Head of caudate nucleus (tissue), 42 donors: ENCODE results near the gene ARL13A.
A peak's percentile ranks its signal among the peaks of the same experiment; 100 is the strongest.

Source experiments
- DNase-seq, 42 donors: peaks; one replicate each; pipeline versions ENCODE4 v3.0.0 to v3.0.0-alpha.2; 2020 to 2021; ENCODE audit warnings: mixed read lengths in 7 of 42
- intact Hi-C: fragments of 100-400 bp; cut with DNase I; formaldehyde crosslinking; loops from one replicate; pipeline ENCODE4 v1.15.0; 2022

Gene ARL13A

DNA sequence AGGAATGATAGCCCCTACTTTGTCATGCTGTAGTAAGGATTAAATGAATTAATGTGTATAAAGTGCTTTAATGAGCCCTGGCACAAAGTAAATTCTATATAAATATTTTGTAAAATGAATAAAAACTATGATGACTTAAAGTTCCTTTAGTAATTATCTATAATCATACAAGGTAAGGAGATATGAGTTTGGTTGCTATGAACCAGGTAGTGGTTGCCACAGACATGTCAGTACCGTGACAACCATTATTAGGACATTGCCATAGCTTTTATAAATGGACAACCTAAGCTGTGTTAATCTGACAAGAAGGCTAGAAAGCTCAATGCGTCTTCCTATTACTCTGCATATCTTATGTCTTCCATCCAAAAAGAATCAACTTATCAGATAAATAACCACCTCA lies at the start of gene ARL13A:
Gene ARL13A, plus strand, starts transcription at position 301 of the 400 bp plus-strand sequence. CDS start 3,982 bp downstream, outside the sequence.
- DNase-seq: no peak
- intact Hi-C loops: no loop called here

DNA sequence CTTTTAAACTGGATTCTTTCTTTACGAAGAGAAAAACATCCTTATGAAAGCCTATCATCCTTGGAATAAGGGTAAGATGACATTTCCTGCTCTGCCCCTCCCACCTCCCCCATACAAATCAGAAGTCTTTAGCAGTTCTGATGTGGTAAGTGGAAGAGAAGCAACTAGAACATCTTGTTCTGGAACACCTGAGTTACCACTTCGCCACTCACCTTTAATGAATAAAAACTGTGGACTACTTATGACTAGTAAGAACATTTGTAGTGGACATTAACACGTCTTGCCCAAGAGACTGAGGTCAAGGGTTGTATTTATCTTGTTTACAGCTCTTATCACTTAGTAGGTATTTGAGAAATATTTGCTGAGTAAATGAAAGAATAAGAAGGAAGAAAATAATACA lies 45.1 kb upstream of the ARL13A start:
- intact Hi-C loops: no loop called here
- no peak for DNase-seq

DNA sequence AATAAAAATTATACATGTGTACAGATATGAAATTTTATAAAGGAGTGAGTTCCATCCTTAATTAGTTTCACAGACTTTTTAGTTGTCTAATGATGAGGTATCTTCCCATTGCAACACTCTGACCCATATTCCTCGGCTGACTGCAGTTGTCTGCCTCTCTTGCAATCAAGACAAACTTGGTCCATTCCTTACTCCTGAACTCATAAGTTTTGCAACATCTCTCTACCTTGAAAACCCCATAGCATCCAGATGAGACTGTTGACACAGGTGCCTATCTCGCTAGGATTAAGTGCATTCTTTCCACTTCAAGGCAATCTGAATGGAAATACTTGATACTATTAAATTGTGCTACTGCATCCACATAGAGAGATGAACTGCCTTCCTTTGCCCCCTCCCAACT lies 43.1 kb upstream of the ARL13A start:
- intact Hi-C loops: no loop called here
- no peak for DNase-seq

DNA sequence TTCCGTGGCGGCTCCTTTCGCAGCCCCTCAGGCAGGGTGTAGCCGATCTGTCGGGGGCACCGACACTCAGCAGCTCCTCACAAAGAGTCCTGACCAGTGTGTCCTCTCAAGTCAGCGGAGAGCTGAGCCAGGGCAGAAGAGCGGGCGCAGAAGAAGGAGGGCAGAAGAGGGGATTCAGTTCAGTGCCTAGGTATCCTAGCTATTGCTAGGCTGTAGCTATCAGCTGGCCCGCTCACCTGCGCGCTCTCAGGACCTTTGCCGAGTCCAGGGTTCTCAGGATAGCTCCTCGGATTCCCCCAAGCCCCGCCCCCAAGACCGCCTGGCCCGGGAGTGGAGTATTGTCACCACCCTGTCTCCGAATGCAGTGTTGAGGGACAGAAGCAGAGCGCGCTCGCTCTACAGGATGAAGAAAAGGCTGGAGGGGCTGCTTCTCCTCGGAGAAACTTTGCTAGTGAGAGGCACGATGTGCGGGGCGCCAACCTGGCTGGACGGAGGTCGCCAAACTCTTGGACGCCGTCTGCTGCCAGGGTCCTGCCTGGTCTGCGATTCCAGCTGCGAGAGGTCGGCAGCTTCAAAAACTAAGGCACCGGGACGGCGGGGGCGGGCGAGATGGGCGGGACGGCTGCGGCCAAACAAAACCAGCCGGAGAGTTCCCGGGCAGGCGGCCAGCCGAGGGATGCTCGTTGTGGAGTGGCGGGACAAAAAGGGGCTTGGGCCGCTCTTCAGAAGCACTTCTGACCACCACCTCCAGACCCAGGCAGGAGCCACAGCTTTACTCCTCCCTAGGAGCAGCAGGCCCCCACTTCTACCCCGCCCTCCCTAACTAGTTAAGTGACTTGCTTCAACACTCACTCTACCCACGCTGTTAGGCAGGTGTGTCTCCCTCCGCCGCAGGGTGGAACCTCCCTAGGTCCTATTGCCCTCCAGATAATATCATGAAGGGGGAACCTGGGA lies 40.6 kb upstream of the ARL13A start, which contains the start of gene XKRX:
Gene XKRX, minus strand, starts transcription at position 258 of the 954 bp plus-strand sequence. CDS start 613 bp downstream, outside the sequence.
- intact Hi-C loops: no loop called here
- peak in 40 of 42 donors; percentile 4 to 76 (median 45) for DNase-seq

DNA sequence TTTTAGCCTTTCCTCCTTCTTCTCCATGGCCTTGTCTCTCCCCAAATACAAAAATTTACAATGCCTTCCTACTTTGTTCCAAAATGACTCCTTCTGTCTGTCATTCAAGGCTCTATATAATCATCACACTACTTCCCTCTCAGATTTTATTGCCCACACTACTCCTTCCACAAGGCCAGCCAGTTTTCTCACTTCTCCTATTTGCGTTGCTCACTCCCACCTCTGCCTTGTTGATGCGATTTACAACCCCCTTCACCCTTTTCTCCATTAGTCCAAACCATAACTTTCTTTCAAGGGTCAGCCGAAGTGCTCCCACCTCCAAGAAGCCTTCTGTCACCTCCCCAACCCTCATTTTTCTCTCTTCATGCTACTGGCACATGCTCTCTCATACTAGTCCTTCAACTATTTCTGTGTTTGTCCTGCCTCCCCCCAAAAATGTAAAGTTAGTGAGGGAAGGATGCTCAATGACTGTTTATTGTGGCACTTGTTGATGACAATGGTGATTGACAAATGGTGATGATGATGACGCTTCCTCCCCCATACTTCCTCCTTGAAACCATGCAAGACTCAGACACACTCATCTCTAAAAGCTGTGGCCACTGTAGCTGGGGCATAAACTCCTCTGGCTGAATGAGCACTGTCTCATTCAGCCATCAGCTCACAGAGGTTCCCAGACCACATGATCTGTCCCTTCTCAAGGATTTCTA lies 38.1 kb upstream of the ARL13A start:
- DNase-seq: no peak
- intact Hi-C loops: no loop called here

DNA sequence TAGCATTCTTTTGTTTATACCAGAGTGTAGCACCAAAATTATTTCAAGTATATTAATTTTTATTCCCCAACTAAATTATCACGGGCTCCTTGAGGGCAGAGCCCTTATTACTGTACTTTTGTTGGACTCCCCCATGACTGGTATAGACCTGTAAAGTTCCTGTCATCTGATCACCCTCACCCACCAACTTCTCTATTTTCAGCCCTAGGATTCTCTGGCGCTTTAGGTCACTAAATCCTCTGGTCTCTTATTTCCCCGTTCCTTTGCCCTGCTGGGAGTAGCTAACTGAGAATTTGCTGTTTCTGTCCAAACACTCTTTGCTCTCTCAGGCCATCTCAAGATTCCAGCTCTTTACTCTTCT lies 37.6 kb upstream of the ARL13A start:
- intact Hi-C loops: no loop called here
- DNase-seq: no peak

DNA sequence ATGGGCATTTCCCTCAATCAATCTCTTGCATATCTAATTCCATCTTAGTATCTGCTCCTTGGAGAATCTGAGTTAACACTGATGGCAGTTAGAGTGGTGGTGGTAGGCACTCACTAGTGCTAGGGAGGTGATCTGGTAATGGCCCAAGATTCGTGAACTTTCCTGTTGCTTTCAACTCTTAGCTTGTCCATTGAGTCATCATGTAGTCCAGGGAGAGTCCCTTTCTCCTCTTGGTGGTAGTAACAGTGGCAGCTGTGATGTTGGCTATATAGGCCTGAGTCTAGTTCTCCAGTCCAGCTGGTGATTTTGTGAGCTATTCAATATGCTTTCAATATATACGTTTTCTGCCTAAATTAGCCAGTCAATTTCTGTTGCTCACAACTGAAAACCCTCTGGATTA lies 33.7 kb upstream of the ARL13A start:
- no peak for DNase-seq
- intact Hi-C loops: no loop called here

DNA sequence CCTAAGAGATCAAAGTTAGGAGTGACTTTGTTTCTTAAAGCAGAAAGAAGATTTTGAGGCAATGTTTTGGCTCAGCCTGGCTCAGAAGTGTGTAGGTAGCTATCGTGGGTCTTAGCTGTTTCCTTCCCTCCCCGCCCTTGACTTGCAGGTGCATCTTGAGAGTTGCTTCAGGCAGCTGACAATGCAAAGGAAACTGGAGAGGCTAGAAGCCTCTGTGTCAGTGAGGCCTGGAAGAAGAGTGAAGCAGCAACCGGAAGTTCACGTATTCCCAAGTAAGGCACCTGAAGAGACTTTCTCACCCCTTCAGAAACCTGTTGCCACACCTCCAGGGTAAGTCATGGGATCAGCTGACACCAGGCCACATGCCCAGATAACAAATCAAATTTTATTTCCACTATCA lies 30.2 kb upstream of the ARL13A start:
- intact Hi-C loops: no loop called here
- peak in 4 of 42 donors; percentile 4 to 36 (median 18) for DNase-seq

DNA sequence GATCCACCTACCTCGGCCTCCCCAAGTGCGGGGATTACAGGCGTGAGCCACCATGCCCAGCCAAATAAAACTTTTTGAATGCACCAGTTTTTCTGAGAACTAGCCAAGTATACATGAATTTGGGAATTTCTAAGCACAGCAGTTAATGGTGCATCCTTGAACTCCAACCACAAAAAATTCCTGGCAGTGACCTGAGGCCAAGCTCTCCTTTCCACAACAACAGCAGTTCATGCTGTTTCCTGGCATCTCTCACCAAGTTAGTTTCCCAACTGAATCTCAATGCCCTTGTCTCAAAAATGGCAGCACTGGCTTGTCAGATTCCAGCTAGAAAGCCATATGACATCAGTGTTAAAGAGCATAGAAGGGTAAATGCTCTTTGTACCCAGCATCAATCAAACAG lies 24.9 kb upstream of the ARL13A start:
- intact Hi-C loops: no loop called here

DNA sequence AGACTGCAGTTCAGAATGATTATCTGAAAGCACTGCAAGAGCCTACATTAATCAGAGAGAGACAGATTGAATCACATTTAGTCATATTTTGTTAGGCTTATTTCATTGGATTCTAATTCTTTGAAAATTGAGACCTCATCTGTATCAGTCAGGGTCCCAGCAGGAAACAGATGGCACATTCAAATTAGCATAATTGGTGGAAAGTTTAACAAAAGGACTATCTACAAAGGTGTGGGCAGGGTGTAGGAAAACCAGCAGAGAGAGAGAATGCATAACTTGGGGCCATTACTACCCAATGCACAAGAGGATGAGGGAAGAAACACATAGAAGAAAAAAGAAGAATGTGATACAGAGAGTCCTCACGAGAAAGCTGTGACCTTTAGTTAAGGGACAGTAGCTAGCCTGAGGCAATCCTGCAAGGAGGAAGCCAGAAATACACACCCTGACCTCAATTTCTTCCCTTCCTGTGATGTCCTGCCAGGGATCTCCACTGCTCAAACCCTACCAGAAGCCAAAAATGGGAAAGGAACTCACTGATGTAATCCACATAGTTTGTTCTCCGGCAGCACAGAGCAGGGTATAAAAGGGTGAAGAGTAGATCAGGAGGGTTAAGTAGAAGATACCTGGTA lies 23.1 kb upstream of the ARL13A start:
- intact Hi-C loops: no loop called here
- no peak for DNase-seq

More for the DNA sequence above, 24.9 kb upstream of the ARL13A start:
- no peak for DNase-seq

DNA sequence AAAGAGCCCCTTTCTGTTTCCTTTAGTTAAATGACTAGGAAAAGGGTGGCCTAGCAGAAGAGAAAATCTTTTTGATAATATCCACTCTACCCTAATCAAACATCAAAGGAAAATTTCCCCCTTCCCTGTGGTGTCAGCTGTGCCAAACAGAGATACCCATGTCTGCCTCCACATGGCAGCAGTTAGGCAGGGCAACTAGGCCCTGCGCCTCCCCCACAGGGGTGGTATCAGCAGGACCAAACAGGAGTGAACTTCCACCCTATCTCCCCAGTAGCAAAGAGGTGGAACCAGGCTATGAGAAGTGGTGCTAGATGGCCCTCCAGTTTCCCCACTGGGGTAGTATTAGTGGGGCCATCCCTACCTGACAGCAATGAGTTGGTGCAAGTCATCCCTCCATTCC lies 21.0 kb upstream of the ARL13A start:
- no peak for DNase-seq
- intact Hi-C loops: no loop called here

DNA sequence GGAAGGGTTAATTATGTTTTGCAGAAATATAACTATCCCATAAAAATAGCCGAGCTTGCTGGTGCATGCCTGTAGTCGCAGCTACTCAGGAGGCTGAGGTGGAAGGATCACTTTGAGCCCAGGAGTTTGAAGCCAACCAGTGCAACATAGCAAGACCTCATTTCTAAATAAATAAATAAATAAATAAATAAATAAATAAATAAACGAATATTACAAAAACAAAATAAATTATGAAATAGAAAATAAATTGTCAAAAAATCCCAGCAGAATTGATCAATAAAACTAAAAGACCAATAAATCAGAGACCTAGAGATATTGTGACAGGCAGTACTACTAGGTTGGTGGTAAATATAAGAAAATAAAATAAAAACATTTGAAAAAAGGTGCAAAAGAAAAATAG lies 6.7 kb upstream of the ARL13A start:
- no peak for DNase-seq
- intact Hi-C loops: no loop called here

DNA sequence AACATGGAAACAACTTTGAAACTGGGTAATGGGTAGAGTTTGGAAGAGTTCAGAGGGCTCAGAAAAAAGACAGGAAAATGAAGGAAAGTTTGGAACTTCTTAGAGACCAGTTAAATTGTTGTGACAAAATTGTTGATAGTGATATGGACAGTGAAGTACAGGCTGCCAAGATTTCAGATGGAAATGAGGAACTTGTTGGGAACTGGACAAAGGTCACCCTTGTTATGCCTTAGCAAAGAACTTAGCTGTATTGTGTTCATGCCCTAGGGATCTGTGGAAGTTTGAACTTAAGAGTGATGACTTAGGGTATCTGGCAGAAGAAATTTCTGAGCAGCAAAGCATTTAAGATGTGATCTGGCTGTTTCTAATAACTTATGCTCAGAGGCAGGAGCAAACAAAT lies 5.1 kb upstream of the ARL13A start:
- intact Hi-C loops: no loop called here

DNA sequence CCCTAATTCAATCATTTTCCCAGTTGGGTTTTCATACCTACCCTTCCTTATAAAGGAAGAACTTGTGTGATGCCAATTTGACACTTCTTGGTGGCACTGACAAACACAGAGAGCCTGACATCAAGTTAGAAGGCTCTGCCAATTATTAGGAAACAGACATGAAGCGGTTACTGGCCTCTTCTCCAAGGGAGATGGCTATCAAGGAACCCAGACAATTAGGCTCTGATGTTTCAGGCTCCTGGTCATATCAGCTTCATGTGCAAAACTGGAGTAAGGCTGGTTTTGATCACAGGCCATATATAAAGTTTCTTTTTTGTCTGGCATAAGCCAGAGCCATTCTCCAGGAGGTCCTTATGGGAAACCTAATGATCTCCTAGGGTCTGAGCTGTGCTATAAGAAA lies 428 bp downstream of the ARL13A start:
- no peak for DNase-seq
- intact Hi-C loops: no loop called here

More for the DNA sequence above, 5.1 kb upstream of the ARL13A start:
- DNase-seq: no peak

DNA sequence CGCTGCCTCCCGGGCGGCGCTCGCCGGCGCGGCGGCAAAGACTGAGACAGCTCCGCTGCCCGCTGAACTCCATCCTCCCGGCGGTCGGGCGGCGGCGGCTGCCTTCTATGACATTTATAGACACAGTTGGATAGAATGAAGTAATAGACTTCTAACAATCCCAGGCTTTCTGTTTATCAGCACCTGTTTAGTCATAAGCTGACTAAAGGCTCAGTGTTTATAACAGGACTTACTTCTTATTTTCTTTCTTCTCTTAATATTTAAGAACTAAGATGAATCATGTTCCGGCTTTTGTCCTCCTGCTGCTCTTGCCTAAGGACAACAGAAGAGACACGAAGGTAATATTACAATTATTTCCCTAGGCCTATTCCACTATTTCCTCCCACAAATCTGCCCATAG lies 3.9 kb downstream of the ARL13A start:
- no peak for DNase-seq
- intact Hi-C loops: no loop called here

DNA sequence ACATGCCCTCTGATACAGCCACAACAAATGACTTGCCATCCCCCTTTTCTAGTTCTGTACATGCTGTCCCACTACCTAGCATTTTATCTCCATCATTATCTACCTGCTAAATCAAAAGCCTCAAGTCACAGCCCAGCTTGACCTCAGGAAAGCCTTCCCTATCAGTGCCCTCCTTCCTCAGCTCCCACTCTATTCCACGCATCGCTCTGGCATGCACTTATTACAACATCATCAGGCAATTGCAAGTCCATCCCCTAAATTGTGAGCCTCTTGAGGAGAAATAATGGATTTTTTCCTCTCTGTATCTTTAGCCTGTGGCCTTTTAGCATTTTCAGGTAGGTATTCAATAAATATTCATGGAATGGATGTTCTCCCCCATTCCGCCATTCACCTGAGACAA lies 5.7 kb downstream of the ARL13A start:
- no peak for DNase-seq
- intact Hi-C loops: no loop called here

DNA sequence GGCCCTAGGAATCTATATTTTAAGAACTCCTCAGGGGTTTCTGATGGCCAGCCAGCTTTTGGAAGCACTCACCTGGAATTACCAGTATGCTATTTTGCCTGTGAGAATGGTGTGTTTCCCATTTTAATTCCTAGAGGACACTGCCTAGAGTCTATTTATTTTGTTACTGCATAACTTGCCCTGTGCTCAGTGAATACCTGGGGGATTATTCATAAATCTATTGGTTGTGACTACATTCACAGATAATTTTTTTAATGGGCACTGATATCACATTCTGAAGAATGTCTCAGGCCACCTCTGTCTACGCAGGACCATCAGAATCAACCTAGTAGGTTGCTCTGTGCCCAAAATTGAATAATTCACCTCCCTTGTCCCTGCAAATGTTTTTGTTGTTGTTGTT lies 6.7 kb downstream of the ARL13A start:
- DNase-seq: no peak
- intact Hi-C loops: no loop called here

DNA sequence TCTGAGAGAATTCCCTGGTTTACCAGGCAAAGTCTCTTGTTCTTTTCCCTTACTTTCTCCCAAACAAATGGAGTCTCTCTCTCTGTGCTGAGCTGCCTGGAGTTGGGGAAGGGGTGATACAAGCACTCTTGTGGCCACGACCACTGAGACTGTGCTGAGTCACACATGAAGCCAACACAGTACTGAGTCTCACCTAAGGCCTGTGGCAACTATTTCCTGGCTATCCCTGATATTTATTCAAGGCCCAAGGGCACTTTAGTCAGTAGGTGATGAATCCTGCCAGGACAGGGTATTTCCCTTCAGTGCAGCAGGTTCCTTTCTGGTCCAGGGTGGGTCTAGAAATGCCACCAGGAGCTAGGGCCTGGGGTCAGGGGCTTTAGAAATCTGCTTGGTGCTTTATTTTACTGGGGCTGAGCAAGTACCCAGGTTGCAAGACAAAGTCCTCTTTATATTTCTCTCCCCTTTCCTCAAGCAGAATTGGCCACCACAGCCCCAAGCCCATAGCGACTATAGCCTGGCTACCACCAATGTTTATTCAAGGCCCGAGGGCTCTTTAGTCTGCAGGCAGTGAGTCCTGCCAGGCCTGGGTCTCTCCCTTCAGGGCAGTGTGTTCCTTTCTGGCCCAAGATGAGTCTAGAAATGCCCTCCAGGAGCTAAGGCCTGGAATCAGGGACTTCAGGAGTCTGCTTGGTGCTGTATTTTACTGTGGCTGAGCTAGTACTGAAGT lies 10.5 kb downstream of the ARL13A start:
- intact Hi-C loops: no loop called here
- DNase-seq: no peak
